NK-92 (cell line): ENCODE measurements around the gene SMG7.

ENCODE experiments used
- DNase-seq: peaks from one replicate; lab custom pipeline; 2025; ENCODE audit not compliant: unreplicated experiment; lab: John Stamatoyannopoulos, UW

The SMG7 gene

GRCh38 chr1:183466781-183467180 is 5.5 kb upstream of the SMG7 start:
- no peak for DNase-seq

- DNase-seq, result no peak
Observed at GRCh38 chr1:183467687-183468086, 4.6 kb upstream of the SMG7 start.

DNA sequence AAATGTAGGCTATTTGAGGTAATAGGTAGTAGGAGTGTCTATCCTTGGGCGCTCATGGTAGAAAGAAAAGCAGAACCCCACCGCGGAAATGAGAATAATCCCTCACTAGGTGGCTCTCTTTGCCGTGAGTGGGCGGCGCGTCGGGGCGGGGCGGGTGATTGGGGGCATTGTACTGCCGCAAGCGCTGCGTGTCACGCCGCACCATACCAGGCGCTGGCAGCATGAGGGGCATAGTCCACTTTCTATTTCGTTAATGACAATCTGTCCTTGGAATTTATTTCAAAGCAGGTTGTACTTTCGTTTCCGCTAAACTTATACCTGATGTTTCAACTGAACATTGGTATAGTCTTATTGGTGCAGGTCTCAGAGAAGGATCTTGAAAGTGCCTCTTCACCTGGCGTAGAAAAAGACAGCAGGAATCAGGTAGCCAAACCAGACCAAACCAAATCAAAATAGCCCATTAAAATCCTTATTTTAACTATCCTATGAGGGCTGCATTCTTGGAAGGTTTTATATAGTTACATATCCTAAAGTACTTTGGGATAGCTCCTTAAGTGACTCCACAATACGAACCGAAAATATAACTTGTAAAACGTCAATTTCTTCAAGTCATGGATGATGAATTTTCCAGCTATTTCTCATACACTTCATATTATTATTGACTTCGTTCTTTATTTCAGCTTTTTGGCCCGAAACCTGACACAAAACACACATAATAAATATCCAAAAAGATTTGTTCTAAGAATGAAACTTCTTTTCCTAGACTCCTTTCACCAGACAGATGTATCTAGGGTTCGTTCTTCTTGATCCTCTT is 1.9 kb upstream of the SMG7 start:
- peak; percentile 38 for DNase-seq

DNA sequence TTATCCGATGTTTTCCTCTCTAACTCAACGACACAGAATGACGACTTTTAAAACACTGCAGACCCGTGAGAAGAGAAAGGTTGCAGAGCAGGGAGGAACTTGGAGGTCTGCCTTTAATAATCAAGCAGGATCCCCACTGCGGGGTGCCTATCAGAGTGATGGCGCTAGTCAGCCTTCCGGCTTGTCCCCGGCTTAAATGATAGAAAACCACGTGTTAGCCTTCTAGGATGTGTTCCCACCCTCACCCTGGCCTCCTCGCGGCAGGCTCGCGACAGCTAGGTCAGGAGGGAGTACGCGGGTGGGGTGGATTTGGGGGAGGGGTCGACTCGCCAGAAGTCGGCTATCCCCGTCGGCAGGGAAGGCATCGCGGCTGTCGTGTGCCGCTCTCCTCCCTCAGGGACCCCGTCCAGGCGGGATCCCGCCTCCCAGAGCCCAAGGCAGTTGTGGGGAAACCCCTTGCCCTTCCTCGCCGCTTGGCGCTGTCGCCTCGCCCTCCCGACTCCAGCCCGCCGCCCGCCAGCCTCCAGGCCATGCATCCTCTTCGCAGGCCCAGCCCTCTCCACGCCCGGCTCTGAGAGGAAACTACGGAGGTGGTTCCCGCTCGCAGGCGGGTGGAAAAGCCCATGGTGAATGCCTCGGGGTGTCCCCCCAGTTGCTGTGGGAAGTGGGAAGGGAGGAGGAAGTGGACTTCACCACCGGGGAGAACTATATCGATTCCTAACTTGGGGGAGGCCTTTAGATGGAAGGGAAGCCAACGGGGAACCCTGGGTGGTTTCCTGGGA is 1.1 kb upstream of the SMG7 start:
- DNase-seq, result no peak

- DNase-seq, result peak; percentile 84
Observed at GRCh38 chr1:183471743-183472487, 384 bp upstream of the SMG7 start.

DNA sequence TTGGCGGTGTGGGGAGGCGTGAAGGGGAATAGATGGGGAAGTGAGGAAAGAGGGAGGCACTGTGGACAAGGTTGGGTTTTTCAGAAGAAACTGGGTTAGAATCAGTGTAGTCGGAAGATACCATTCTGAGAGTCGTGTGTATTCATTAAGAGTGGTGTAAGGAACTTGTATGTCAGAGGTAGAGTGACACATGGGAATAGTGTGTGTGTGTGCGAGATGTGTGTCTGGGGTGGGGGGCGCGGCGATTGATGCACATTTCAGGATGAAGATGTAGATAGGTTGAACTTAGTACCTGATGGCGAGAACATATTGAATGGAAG is 878 bp downstream of the SMG7 start:
- no peak for DNase-seq

- DNase-seq, result no peak
Observed at GRCh38 chr1:183476081-183476480, 3.8 kb downstream of the SMG7 start.

DNA sequence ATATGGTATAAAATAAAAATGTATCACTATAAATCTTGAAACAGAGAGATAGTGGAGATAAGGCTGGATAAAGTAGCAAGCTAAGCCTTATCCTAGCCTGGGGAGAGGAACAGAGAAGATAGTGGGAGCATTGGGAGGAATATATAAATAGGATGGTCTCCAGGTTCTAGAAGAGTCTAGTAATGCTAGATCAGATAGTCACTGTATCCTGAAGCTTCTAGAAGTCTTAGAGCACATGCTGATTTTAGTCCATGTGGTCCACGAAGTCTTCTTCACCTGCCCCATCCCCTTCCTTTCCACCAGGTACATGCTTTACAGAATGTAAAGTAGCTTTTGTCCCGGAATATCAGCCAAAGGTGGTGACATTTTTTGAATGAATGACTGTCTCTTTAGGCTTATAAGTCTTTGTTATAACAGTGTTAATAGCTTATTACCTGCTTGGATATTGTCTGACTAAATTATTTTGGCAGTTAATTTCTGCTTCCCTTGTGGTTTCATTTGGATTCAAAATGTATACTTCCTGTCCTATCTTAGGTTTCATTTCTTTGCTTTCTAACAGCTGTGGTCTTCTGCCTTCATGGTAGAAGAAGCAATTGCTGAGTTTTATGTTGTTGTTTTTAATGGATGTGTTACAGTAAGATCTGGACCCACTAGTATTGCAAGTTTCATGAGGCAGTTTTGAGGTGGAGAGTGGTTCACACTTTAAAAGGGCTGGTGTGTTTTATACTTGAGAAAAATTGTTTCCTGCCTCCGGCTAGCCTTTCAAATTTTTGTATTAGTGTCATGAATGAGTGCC is 5.9 kb downstream of the SMG7 start:
- no peak for DNase-seq

- DNase-seq, result no peak
Observed at GRCh38 chr1:183480971-183481441, 8.7 kb downstream of the SMG7 start.

DNA sequence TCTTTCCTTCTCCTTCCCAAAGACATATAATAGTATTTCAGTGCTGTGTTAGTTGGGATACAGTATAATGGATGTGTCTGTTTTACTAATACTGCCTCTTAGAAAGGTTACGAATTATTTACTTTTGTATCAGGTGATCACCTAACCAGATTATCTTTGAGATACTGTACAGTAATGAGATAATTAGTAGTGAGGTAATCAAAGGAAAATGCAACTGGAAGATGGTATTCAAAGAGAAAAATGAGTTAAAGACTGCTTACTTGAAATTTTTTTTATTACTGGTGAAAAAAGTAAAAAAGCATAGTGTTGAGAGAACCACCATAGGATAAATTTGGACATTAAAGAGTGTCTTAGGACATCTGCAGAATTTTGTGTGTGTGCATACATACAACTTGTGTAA is 10.9 kb downstream of the SMG7 start:
- DNase-seq, result no peak

DNA sequence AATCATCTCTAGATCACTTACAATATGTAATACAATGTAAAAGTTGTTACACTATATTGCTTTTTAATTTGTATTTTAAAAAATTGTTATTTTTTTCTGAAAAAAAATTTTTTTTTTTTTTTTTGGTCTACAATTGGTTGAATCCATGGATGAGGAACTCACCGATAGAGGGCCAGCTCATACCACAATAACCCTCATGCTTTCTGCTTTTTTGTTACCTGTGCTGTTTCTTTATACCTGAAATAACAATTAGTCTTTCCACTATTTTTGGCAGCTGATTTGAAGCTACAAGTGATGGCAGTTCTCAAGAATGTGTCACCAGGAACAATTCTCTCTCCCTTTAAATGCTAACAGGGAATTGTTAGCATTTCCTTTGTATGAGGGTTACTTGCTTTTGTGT is 12.0 kb downstream of the SMG7 start:
- no peak for DNase-seq

DNA sequence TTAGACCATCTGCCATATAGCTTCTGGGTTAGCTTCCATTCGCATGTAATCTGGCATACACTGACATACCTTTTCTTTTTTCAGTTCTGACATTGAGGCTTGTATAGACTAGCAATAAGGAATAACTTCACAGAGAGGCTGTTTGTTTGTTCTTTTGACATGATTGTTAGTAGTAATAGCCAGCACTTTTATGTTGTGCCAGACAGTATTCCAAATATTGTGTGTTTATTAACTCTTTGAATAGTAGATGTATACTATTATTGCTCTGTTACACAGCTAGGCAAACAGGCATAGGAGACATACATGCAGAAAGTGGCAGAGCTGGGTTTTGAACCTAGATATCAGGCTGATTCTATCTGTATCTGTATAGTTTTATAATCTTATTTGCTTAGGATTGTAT is 12.6 kb downstream of the SMG7 start:
- DNase-seq, result no peak

- no peak for DNase-seq
Observed at GRCh38 chr1:183487674-183488442, 15.6 kb downstream of the SMG7 start.

GRCh38 chr1:183490932-183491331 is 18.6 kb downstream of the SMG7 start:
- no peak for DNase-seq

GRCh38 chr1:183493540-183494245 is 21.4 kb downstream of the SMG7 start:
- no peak for DNase-seq

DNA sequence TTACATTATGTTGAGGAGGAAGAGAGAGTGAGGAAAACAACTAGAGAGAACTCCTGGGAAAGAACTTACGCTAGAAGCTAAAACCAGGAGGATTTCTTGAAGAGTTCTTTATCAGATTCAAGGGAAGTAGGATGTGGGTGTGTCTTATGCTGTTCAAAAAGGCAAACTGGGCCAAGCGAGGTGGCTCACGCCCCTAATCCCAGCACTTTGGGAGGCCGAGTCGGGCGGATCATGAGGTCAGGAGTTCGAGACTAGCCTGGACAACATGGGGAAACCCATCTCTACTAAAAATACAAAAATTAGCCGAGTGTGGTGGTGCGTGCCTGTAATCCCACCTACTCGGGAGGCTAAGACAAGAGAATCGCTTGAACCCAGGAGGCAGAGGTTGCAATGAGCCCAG is 23.1 kb downstream of the SMG7 start:
- DNase-seq, result no peak

GRCh38 chr1:183497218-183497617 is 24.9 kb downstream of the SMG7 start:
- no peak for DNase-seq

GRCh38 chr1:183498342-183498991 is 26.2 kb downstream of the SMG7 start:
- no peak for DNase-seq

DNA sequence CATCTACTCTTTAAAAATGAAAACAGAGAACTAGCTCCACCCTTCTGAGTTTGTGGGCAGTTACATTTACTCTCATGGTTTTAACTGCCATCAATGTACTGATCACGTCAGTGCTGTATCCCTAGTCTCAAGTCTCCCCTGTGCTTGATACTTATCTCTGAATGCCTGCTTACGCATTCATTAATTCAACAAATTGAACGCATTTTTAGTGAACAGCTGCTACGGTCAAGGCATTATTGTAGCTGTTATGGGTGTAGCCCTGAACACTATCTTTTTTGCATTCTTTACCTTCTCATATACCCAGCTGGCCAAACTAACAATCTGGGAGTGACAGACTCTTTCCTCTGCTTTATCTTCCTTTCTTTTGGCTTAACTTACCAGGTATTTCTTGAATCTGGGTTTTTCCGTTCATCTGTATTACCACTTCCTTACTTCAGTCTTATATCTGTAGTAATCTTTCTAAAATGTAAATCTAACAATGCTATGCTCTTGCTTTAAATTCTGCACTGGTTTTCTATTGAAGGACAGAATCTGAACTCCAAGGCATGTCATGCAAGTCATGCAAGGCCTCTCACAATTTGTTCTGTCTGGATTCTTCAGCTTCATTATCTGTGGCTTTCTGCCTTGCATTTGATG is 33.3 kb downstream of the SMG7 start:
- no peak for DNase-seq
